Activated naive CD8-positive, alpha-beta T cell treated with anti-CD3 and anti-CD28 coated beads for 36 hours (primary cell): ENCODE data around the gene NIN. TPM values are rescaled to one million over a fixed set of nuclear protein-coding genes. Genes with fewer than 3 reads are reported as not detected.

Experiments used
- DNase-seq: peaks from one replicate; pipeline ENCODE4 v3.0.0; 2021
- H3K27ac Mint-ChIP-seq: one replicate; pipeline ENCODE4 v1.8.0; 2022; ENCODE audit warnings: mild to moderate bottlenecking, moderate library complexity, mixed read lengths
- H3K27me3 Mint-ChIP-seq: one replicate; pipeline ENCODE4 v1.8.0; 2022; ENCODE audit warnings: mild to moderate bottlenecking, mixed read lengths
- H3K36me3 Mint-ChIP-seq: one replicate; pipeline ENCODE4 v1.8.0; 2021; ENCODE audit warnings: mild to moderate bottlenecking, mixed read lengths
- H3K4me1 Mint-ChIP-seq: one replicate; pipeline ENCODE4 v1.8.0; 2021; ENCODE audit warnings: mixed read lengths
- H3K4me3 Mint-ChIP-seq: one replicate; pipeline ENCODE4 v1.8.0; 2022; ENCODE audit warnings: mild to moderate bottlenecking, moderate library complexity, mixed read lengths
- H3K9me3 Mint-ChIP-seq: one replicate; pipeline ENCODE4 v1.8.0; 2022; ENCODE audit warnings: mixed read lengths
- total RNA-seq, 2 experiments: library from RNA; stranded (reverse); gene quantifications; one replicate each; pipeline ENCODE4 v1.2.3, GENCODE V29; 2021

The NIN gene
- total RNA-seq, 2 experiments from 2014 or later, result 66.6 to 67.9 TPM

DNA sequence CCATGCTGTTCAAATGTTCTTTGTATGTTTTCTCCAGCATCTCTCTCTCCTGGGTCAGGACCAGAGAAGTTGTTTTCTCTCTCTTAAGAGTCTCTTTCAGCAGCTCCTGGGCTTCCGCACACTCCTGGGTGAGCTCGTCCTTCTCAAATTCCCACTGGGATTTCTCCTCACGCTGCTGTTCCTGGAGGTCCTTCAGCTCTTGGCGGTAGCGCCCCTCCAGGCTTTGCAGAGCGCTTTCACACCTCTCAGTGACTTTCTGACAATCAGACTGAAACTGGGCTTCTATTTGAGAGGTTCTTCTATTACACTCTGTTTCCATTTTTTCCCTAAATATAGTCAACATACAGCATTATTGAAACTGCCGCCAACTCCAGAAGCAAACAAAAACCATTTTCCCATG, 72.7 kb downstream of the NIN start:
- no peak for DNase-seq
- H3K36me3 Mint-ChIP-seq, result peaks cover 42% of the 10 kb centered on the region
- H3K27ac Mint-ChIP-seq, result peak overlapping the region; percentile 7
- H3K4me1 Mint-ChIP-seq, result peaks cover 23% of the 10 kb centered on the region
- no peaks in the 10 kb centered on the region for H3K27me3 Mint-ChIP-seq
- H3K4me3 Mint-ChIP-seq, result no peak overlapping the region
- H3K9me3 Mint-ChIP-seq, result no peaks in the 10 kb centered on the region

DNA sequence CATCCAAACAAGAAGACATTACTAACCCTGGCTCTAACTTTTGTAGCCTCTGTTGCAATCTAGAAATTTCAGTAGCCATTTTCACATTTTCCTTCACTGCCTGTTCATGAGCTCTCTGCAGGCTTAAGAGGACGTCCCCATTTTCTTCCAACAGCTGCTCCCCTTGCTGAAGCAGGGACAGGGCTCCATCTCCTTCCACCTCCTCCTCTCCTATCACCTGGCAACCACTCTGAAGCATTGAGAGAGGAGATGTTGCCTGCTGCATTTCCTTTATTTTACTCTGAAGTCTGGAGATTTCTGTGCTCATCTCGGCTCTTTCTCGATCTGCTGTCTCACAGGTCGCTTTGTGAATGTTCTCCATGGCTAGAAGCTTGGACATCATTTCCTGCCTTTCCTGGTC, 73.3 kb downstream of the NIN start:
- H3K9me3 Mint-ChIP-seq, result no peaks in the 10 kb centered on the region
- H3K4me1 Mint-ChIP-seq, result peaks cover 17% of the 10 kb centered on the region
- H3K36me3 Mint-ChIP-seq, result peaks cover 40% of the 10 kb centered on the region
- no peak for DNase-seq
- H3K4me3 Mint-ChIP-seq, result no peak overlapping the region
- H3K27me3 Mint-ChIP-seq, result no peaks in the 10 kb centered on the region
- no peak overlapping the region for H3K27ac Mint-ChIP-seq

DNA sequence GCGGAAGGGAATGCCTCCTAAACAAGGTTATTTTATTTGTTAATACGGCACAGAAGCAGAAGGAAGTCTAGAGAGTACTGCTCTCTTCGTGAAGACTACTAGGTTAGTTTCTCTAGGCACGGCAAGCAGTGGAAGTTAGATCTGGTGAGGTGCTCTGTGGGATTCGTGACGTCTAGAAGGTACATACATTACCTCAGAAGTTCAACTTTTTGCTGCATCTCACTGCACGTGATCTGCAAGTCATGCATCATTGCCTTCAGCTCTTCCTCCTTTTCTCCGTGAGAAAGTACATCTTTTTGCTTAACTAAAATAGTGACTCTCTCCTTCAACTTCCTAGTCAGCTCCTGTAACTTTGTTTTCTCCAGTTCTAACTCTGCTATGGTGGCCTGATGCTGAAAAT, 74.7 kb downstream of the NIN start:
- Mint-ChIP-seq H3K9me3 (no peaks in the 10 kb centered on the region), H3K27me3 (no peaks in the 10 kb centered on the region), H3K4me3 (no peak overlapping the region), H3K4me1 (peaks cover 5% of the 10 kb centered on the region), H3K27ac (no peak overlapping the region), H3K36me3 (peaks cover 34% of the 10 kb centered on the region)
- no peak for DNase-seq

DNA sequence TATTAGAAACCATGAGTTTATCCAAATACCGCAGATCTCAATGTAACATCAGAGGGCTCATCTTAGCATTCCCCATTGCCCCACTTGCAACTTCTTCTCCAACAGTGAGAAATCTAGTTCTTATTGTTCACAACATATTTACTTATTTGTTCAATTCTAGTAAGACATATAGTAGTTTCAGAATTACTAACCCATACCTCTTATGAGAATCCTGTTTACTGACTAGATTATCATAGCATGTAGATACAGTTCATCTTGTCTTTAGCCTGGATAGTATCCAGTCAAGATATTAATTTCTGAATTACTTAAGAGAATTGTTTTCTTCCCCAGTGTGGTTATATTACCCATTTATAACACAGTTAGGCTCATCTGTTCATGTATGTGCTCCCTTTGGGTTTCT, 80.6 kb downstream of the NIN start:
- no peaks in the 10 kb centered on the region for H3K9me3 Mint-ChIP-seq
- H3K4me3 Mint-ChIP-seq, result no peak overlapping the region
- no peak for DNase-seq
- H3K27me3 Mint-ChIP-seq, result no peaks in the 10 kb centered on the region
- no peak overlapping the region for H3K27ac Mint-ChIP-seq
- H3K4me1 Mint-ChIP-seq, result peaks cover 15% of the 10 kb centered on the region
- H3K36me3 Mint-ChIP-seq, result peaks cover 51% of the 10 kb centered on the region

DNA sequence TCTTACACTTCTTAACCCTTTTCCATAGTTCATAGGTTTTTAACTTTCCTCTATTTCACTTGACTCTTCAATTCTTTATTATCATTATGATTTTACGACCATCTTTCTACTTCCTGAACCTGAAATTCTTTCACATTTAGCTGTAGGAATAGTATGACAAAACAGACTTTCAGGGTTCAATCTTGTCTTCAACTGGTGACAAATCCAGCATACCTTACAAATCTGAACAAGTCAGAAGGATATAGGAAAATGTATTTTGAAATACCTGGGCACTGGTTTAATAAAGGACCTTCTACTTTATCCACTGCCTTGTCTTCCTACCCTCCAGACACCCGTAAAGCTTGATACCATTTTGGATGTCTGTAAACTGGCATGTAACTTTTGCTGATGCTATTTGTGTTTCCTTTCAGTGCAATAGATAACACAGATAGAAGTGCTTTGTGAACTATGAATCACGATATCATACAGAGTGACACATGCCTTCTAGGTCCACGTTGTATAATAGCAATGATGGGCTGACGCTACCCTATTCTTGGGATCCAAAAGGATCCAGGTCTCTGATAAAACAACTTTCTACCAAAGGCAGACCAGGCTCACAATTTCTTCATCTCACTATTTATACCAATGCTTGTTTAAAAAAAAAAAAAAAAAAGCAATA, 85.4 kb downstream of the NIN start:
- H3K36me3 Mint-ChIP-seq, result peaks cover 39% of the 10 kb centered on the region
- DNase-seq, result no peak
- H3K27ac Mint-ChIP-seq, result no peak overlapping the region
- H3K9me3 Mint-ChIP-seq, result no peaks in the 10 kb centered on the region
- no peaks in the 10 kb centered on the region for H3K27me3 Mint-ChIP-seq
- peaks cover 23% of the 10 kb centered on the region for H3K4me1 Mint-ChIP-seq
- no peak overlapping the region for H3K4me3 Mint-ChIP-seq

DNA sequence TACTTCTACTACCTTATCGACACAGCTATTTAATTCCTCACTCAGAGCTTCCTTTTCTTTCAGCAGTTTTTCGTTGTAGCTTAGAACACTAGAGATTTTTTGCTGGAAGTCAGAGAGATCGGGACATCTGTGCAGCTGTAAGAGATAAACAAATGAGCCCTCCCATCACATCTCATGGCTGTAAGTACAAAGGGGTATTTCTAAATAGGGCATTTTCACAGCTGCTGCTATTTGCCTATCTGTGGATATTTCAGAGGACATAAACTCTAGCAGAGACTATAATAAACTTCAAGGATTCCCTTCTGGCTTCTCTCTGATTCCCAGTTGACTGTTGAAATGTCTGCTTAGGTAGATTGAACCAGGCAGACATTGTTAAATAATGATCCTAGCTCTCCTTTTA, 86.7 kb downstream of the NIN start:
- no peak for DNase-seq
- no peaks in the 10 kb centered on the region for H3K9me3 Mint-ChIP-seq
- no peak overlapping the region for H3K27ac Mint-ChIP-seq
- H3K27me3 Mint-ChIP-seq, result no peaks in the 10 kb centered on the region
- H3K36me3 Mint-ChIP-seq, result peaks cover 32% of the 10 kb centered on the region
- H3K4me1 Mint-ChIP-seq, result peaks cover 30% of the 10 kb centered on the region
- no peak overlapping the region for H3K4me3 Mint-ChIP-seq

DNA sequence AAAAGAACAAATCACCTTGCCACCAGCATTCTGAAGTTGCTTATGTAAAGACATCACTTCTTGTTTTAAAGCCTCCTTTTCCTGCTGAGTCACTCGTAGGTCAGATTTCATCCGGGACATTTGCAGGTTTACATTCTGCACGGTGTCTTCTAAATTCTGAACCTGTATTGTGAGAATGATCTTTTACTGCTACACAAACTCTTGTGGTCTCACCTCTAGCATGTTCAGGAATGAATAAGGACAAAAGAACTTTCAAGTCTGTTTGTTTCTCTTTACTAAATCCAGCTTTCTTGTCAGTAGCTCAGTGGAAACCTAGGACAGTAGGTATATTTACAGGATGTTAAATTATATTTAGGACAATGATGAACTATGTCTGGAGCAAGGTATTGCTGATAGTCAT, 89.4 kb downstream of the NIN start:
- H3K27ac Mint-ChIP-seq, result peak overlapping the region; percentile 25
- H3K4me1 Mint-ChIP-seq, result peaks cover 37% of the 10 kb centered on the region
- DNase-seq, result no peak
- H3K9me3 Mint-ChIP-seq, result no peaks in the 10 kb centered on the region
- no peak overlapping the region for H3K4me3 Mint-ChIP-seq
- H3K36me3 Mint-ChIP-seq, result peaks cover 32% of the 10 kb centered on the region
- H3K27me3 Mint-ChIP-seq, result no peaks in the 10 kb centered on the region

DNA sequence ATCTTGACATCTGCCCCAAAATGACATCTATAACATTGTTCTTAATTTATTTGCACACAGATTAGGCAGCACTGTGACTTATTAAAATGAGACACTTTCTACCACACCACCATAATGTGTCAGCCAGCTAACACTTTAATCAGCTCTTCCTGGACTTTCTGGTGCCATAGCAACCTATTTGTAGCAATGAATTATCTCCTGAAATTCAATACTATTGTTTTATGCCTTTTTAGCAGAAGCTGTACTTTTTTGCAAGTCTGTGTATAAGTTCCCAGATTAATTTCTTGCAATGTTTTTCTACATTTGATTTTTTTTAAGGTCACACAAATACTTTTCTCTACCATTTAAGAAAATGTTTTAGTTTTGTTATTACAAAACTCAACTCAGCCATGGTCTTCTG, 90.1 kb downstream of the NIN start:
- peaks cover 41% of the 10 kb centered on the region for H3K4me1 Mint-ChIP-seq
- peaks cover 36% of the 10 kb centered on the region for H3K36me3 Mint-ChIP-seq
- H3K9me3 Mint-ChIP-seq, result no peaks in the 10 kb centered on the region
- no peak overlapping the region for H3K4me3 Mint-ChIP-seq
- no peak for DNase-seq
- H3K27ac Mint-ChIP-seq, result peak overlapping the region; percentile 81
- H3K27me3 Mint-ChIP-seq, result no peaks in the 10 kb centered on the region

DNA sequence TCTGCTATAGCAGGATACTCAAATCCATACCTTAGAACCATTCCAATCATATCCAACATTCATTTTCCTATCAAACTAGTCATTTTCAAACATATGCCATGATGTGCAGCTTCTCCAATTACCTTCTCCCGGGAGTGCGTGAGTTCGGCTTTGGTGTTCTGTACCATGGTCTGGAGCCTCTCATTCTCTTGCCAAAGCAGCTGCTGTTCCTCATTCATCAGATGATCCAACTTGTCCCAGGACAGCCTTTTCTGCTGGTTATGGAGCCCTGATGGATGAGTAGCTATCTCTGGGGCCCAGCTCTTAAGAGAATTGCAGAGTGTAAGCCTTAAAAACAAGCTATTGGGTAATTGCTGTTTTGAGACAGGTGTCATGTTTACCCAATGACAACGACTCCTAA, 91.8 kb downstream of the NIN start:
- no peak for DNase-seq
- Mint-ChIP-seq H3K9me3 (no peaks in the 10 kb centered on the region), H3K4me1 (peaks cover 41% of the 10 kb centered on the region), H3K27me3 (no peaks in the 10 kb centered on the region), H3K4me3 (no peak overlapping the region), H3K36me3 (peaks cover 38% of the 10 kb centered on the region), H3K27ac (peak overlapping the region; percentile 81)

DNA sequence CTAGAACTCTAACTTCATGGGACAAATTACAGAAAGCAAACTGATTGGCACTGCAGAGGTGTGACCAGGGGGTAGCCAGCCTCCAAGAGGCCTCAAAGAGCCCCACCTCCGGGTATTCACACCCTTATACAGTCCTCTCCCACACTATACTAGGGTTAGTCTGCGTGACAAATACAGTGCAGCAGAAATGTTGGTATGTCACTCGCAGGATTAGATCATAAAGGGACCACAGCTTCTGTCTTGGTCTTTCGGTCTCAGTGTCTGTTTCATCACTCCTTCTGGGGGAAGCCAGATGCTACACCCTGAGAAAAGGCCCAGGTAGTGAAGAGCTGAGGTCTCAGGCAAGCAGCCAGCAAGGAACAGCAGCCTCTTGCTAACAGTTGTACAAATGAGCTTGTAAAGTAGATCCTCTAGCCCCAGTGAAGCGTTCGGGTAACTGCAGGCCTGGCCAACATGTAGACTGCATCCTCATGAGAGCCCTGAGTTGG, 94.0 kb downstream of the NIN start:
- peaks cover 3% of the 10 kb centered on the region for H3K9me3 Mint-ChIP-seq
- H3K27me3 Mint-ChIP-seq, result no peaks in the 10 kb centered on the region
- no peak overlapping the region for H3K4me3 Mint-ChIP-seq
- H3K27ac Mint-ChIP-seq, result peak overlapping the region; percentile 85
- peaks cover 40% of the 10 kb centered on the region for H3K4me1 Mint-ChIP-seq
- H3K36me3 Mint-ChIP-seq, result peaks cover 40% of the 10 kb centered on the region
- peak; percentile 60 for DNase-seq

DNA sequence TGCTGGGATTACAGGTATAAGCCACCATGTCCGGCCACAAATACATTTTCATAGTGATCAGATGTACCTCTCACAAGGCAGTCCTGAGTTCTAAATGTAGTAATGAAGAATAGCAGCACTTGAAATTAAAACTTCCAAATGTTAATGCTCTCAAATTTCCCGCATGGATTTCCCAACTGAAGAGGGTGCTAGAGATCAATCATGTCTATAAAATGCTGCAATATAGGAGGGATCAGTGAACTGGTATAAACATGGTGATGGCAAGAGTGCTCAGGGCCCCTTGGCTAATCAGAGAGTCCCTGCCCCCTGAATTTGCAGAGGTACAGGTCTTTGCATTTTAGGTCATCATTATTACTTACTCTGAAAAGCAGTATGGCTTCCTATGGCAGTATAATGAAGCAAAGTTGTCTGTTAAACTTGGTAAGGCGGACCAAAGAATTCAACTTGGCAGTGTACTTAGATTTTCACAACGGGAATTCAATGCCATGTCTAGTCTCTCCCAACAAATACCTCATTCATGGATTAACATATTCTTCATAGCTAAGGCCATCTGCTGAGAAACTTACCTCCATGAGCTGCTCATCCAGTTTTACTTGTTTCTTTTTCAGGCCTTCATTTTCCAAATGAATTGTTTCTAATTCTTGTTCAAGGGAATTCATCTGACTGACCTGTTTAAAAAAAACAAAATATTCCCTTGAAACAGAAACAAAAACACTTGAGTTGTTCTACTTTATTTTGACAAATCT, 95.8 kb downstream of the NIN start:
- H3K36me3 Mint-ChIP-seq, result peaks cover 44% of the 10 kb centered on the region

DNA sequence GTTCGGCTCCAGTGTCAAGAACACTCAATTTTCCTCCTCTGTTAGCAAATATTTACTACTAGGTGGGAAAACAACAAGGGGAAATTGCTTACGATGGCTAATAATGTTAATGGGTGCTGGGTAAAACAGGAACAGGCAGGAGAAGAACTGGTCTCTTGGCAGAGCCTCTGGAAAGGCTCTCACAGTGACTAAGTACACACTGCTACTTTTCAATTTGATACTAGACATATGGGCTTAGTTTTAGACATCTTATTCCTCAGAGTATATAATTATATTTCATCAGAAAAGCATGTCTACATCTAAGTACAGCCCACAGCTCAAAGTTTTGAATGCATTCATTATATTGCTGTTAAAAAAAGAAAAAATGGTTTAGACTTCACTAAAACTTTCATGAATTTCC, 97.5 kb downstream of the NIN start:
- peaks cover 9% of the 10 kb centered on the region for H3K9me3 Mint-ChIP-seq
- H3K4me1 Mint-ChIP-seq, result peaks cover 18% of the 10 kb centered on the region
- H3K27me3 Mint-ChIP-seq, result no peaks in the 10 kb centered on the region
- no peak for DNase-seq
- H3K27ac Mint-ChIP-seq, result no peak overlapping the region
- peaks cover 53% of the 10 kb centered on the region for H3K36me3 Mint-ChIP-seq
- no peak overlapping the region for H3K4me3 Mint-ChIP-seq

More for the DNA sequence above, 95.8 kb downstream of the NIN start:
- Mint-ChIP-seq H3K27me3 (no peaks in the 10 kb centered on the region), H3K4me1 (peaks cover 28% of the 10 kb centered on the region), H3K27ac (no peak overlapping the region), H3K4me3 (no peak overlapping the region), H3K9me3 (peaks cover 6% of the 10 kb centered on the region)
- no peak for DNase-seq

DNA sequence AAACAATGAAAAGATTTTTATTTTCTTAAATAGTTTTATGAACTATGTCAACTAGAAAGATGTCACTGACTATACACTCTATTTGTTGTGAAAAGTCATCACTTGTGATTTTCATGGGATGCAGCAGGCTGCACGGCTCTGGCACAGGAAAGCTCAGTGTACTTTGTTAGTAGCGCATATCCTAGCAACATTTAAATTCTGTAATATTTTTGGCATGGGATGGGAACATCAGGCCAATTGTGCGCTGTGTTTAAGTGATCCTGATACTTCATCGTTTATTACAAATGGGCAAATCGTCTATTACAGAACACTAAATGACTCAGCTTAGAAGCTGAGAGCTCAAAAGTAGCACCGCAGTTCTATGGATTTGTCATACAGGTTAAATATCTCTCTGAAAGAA, 102.1 kb downstream of the NIN start:
- no peak overlapping the region for H3K4me3 Mint-ChIP-seq
- DNase-seq, result no peak
- peaks cover 27% of the 10 kb centered on the region for H3K4me1 Mint-ChIP-seq
- peaks cover 70% of the 10 kb centered on the region for H3K36me3 Mint-ChIP-seq
- no peak overlapping the region for H3K27ac Mint-ChIP-seq
- no peaks in the 10 kb centered on the region for H3K27me3 Mint-ChIP-seq
- H3K9me3 Mint-ChIP-seq, result peaks cover 10% of the 10 kb centered on the region

DNA sequence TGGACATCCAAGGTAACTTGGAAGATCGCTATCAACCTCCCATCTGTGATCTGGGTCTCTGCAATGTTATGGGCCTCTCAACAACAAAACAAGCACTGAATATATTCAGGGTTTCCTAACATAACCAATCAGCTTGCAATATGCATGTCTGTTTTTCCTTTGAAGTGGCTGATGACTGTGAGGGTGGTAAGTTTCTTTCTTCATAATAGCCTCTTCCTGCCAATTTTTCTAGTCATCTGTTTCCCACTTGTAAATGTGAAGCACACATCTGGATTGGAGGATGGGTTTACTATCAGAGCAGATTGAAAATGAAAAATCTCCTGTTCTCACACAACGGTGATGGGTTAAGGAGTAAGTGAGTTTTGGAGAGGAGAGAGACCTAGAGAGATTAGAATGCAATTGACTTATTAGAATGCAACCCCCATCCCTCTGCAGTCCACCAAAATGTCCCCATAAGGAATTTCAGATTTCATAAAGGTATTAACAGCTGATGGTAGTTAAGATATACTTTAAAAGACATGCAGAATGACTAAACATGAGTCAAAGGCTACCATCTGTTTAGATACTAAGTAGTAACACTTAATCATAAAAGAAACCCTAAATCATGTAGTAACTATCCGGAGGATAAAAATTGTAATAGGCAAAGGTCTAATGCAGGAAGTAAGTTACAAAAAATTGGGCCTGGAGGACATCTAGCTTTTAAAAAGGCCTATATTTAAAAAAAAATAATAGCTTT, 104.4 kb downstream of the NIN start:
- peaks cover 27% of the 10 kb centered on the region for H3K4me1 Mint-ChIP-seq
- peak; percentile 1 for DNase-seq
- H3K27me3 Mint-ChIP-seq, result no peaks in the 10 kb centered on the region
- H3K9me3 Mint-ChIP-seq, result peaks cover 6% of the 10 kb centered on the region
- peak overlapping the region; percentile 40 for H3K4me3 Mint-ChIP-seq
- H3K36me3 Mint-ChIP-seq, result peaks cover 63% of the 10 kb centered on the region
- peak overlapping the region; percentile 91 for H3K27ac Mint-ChIP-seq

DNA sequence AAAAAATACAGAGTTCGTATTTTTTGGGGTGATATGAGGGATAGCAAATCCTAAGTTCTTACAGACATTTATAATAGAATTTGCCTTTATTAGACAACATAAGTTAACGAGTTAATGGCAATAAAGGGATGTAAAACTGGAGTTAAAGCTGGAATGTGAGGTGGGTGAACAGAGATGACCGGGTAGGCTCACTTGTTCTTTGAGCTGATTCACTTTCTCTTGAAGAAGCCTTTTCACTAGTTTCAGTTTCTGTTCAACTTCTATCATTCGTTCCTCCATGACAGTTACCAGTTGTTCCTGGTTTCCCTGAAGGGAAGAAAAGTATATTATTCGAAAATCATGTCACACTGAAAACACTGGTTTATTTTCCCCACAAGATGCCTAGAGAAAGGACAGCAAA, 105.2 kb downstream of the NIN start:
- Mint-ChIP-seq H3K9me3 (peaks cover 5% of the 10 kb centered on the region), H3K36me3 (peaks cover 65% of the 10 kb centered on the region), H3K4me1 (peaks cover 27% of the 10 kb centered on the region), H3K4me3 (peak overlapping the region; percentile 40), H3K27me3 (no peaks in the 10 kb centered on the region), H3K27ac (peak overlapping the region; percentile 91)
- DNase-seq, result no peak
